ENCODE results near the gene FGFR2. TPM values are rescaled to one million over a fixed set of nuclear protein-coding genes. Genes with fewer than 3 reads are reported as not detected.

FGFR2 gene
- total RNA-seq, 1 experiment from 2014 or later: 47.1 TPM

DNA sequence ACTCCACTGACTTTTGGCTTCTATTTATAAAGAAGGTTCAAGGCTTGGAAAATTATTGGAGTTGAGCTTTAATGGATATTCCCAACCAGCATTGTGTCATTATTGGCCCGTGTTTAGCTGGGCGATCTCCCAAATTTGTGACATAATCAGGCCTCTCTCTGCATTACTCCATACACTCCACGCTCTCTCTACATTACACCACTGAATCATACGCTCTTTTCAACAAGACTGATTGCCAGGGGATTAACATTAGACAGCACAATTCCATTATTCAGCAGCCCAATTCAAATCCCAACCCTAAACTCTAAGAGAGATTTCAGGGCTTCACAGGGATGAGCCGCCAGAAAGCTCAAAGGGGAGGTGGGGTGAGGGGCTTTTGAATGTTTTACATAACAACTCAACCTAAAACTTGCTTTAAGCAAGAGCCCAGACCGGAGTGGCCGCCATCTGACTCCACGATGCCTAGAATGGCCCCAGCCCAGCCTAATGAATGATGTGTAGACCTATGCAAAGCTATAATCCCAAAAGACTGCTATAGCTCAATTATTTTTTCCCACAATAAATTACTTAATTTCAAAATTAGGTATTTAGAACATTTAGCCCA lies 61.8 kb downstream of the FGFR2 start:
- H3K4me3 ChIP-seq (ENCODE audit: insufficient read depth, low read depth, low read length): no peak overlapping the region

DNA sequence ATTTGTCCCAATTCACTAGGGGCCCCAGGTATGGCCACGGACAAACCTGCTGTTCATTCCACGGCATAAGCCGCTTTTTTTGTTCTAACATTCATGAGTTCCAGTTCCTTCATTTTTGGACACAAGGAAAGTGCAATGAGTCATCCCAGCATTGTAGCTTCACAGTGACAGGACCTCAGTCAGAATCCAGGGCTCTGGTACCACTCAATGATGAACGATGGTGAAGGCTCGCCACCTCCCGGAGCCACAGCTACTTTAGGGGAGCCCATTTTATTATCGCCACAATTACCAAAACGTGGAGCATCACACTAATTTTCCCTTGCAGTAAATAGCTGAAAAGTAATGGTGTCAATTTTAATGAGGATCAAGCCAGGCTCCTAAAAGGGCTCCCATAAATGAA lies 62.9 kb downstream of the FGFR2 start:
- Histone ChIP-seq H3K27me3 (ENCODE audit: control insufficient read depth, insufficient read depth, low read length) (no peaks in the 10 kb centered on the region), H3K4me3 (ENCODE audit: insufficient read depth, low read depth, low read length) (no peak overlapping the region), H3K36me3 (replicated peaks; ENCODE audit: control insufficient read depth, insufficient read depth, low read length) (peaks cover 16% of the 10 kb centered on the region)
- DNase-seq: no peak

More for the DNA sequence above, 61.8 kb downstream of the FGFR2 start:
- DNase-seq: no peak
- H3K36me3 ChIP-seq (replicated peaks; ENCODE audit: control insufficient read depth, insufficient read depth, low read length): peaks cover 16% of the 10 kb centered on the region
- no peaks in the 10 kb centered on the region for H3K27me3 ChIP-seq (ENCODE audit: control insufficient read depth, insufficient read depth, low read length)

DNA sequence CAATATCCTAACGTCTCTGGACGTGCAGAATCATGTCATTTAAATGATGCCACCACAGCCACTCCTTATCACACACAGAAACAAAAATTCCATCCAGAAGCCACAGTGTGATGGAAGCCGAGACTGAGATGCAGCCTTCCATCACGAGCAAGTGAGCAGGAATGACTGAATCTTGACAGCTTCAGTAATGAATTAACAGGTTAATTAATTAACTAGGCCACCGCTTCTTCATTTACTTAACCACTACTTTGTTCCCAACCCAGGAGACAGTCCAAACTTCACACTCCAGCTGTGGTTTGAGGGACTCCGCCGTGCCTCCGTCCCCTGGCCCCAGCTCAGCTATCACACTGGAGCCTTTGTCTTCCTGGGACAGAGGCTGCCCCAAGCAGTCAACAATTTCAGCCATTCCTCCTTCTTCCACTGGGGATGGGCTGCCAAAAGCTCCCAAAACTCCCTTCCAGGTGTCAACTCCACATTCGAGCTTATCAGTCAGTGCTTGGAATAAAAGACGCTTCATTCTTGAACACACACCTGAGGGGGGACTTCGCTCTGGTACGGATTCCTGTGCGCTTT lies 65.9 kb downstream of the FGFR2 start:
- no peak overlapping the region for H3K4me3 ChIP-seq (ENCODE audit: insufficient read depth, low read depth, low read length)
- no peak for DNase-seq
- H3K36me3 ChIP-seq (replicated peaks; ENCODE audit: control insufficient read depth, insufficient read depth, low read length): peaks cover 5% of the 10 kb centered on the region
- no peaks in the 10 kb centered on the region for H3K27me3 ChIP-seq (ENCODE audit: control insufficient read depth, insufficient read depth, low read length)

DNA sequence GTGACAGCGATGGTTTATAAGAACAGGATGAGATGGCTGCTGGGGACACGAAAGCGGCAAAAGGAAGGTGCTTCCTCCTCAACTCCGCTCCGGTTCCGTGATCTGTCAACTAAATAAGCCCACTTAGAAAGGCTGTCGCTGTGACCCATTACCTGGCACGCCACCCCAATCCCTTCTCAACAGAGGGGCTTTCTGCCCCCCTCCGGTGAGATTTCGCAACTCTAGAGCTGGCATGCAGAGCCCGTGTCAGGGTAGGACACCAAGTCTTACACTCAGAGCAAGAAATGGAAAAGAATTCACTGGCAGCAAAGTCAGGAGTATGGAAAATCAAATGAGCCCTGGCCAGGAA lies 66.4 kb downstream of the FGFR2 start:
- Histone ChIP-seq H3K27me3 (ENCODE audit: control insufficient read depth, insufficient read depth, low read length) (no peaks in the 10 kb centered on the region), H3K4me3 (ENCODE audit: insufficient read depth, low read depth, low read length) (no peak overlapping the region), H3K36me3 (replicated peaks; ENCODE audit: control insufficient read depth, insufficient read depth, low read length) (peaks cover 4% of the 10 kb centered on the region)
- no peak for DNase-seq

DNA sequence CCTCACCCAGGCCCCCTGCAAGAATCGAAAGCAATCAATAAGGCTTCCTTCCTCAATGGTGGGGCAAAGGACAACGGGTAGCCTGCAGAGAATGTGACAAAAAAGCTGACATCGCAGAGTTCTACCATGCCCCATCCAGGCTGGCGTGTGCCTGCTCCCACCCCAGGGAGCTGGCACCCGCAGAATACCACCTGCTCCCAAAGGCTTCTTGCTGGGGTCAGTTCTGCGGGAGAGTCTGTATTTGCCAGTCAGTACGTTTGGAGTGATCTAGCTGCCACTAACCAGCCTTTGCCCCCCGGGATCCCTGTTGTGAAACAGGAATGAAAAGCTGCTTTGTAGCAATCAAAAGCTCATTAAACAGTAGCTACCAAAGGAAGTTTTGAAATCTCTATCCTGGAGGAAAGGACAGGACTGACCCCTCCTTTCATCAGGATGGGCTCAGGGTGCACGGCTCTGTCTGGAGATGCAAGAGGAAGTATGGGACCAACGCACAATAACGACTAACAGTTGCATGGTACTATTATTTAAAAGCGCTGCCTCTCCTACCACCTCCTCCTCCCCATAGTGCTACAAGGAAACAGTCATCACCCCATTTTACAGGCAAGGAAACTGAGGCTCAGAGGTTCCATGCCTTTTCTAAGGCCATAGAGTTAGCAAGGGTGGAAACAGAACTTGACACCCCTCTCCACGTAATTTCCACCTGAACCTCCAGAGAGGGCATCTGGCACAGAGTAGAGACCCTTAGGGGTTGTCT lies 67.0 kb downstream of the FGFR2 start:
- no peak for DNase-seq
- Histone ChIP-seq H3K27me3 (ENCODE audit: control insufficient read depth, insufficient read depth, low read length) (no peaks in the 10 kb centered on the region), H3K4me3 (ENCODE audit: insufficient read depth, low read depth, low read length) (no peak overlapping the region), H3K36me3 (replicated peaks; ENCODE audit: control insufficient read depth, insufficient read depth, low read length) (peaks cover 5% of the 10 kb centered on the region)

DNA sequence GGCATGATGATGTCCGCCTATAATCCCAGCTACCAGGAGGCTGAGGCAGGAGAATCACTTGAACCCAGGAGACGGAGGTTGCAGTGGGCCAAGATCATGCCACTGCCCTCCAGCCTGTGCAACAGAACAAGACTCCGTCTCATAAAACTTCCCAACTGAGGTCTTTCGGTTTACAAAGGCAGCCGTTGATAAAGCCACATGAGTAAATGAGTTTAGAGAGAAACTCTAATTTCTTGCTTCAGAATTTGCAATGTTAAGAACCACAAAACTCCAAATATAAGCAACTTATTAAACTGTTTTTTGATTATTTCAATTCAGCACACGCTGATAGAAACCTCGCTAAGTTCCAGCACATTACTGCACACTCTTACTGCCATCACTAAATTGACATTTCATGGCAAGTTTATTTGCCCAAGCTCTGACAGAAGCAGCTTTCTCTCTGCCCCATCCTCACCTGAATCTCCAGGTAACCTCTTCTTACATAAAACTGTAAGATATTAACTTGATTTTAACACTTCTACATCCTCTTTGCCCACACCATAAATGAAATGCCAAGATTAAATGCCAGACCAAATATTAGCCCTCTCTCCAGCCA lies 67.7 kb downstream of the FGFR2 start:
- no peaks in the 10 kb centered on the region for H3K27me3 ChIP-seq (ENCODE audit: control insufficient read depth, insufficient read depth, low read length)

DNA sequence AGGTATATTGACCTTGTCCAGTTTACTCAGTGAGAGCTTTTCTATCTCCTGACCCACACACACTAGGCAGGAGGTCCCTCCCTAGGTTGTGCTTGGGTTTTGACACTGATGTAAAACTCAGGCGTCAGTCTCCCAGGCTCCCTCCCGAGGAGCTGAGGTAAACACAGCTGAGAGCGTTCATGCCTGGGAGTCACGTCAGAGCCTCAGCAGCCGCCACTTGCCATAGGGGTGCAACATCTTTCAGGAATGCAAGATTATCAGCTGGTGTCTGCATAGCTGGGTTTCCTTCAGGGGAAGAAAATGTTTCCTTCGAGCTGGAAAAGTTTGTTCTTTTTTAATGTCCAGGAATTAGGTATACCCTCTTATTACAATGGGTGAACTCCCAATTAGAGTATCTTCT lies 70.6 kb downstream of the FGFR2 start:
- H3K27me3 ChIP-seq (ENCODE audit: control insufficient read depth, insufficient read depth, low read length): no peaks in the 10 kb centered on the region

More for the DNA sequence above, 67.7 kb downstream of the FGFR2 start:
- no peak for DNase-seq
- H3K4me3 ChIP-seq (ENCODE audit: insufficient read depth, low read depth, low read length): no peak overlapping the region
- H3K36me3 ChIP-seq (replicated peaks; ENCODE audit: control insufficient read depth, insufficient read depth, low read length): peaks cover 6% of the 10 kb centered on the region

DNA sequence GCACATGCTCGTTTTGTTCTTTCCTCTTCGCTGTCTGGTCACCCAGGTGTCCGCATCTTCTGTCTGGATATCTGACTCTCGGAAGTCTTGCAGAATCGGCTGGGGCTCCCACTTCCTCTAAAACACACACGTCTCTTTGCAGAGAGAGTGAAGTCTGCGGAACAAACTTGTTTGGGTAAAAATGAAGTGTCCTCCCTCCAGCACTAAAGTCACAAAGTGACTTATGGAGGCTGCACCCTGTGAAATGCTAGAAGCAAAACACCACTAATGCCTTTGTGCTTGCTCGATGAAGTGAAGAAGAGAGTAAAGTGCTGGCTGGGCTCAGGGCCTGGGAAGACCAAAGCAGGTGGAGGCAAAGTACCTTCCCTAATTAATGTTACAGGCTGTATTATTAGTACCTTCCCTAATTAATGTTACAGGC lies 71.4 kb downstream of the FGFR2 start:
- Histone ChIP-seq H3K27me3 (ENCODE audit: control insufficient read depth, insufficient read depth, low read length) (no peaks in the 10 kb centered on the region), H3K36me3 (replicated peaks; ENCODE audit: control insufficient read depth, insufficient read depth, low read length) (peaks cover 6% of the 10 kb centered on the region), H3K4me3 (ENCODE audit: insufficient read depth, low read depth, low read length) (no peak overlapping the region)
- no peak for DNase-seq

More for the DNA sequence above, 70.6 kb downstream of the FGFR2 start:
- H3K4me3 ChIP-seq (ENCODE audit: insufficient read depth, low read depth, low read length): no peak overlapping the region
- peaks cover 8% of the 10 kb centered on the region for H3K36me3 ChIP-seq (replicated peaks; ENCODE audit: control insufficient read depth, insufficient read depth, low read length)
- no peak for DNase-seq

DNA sequence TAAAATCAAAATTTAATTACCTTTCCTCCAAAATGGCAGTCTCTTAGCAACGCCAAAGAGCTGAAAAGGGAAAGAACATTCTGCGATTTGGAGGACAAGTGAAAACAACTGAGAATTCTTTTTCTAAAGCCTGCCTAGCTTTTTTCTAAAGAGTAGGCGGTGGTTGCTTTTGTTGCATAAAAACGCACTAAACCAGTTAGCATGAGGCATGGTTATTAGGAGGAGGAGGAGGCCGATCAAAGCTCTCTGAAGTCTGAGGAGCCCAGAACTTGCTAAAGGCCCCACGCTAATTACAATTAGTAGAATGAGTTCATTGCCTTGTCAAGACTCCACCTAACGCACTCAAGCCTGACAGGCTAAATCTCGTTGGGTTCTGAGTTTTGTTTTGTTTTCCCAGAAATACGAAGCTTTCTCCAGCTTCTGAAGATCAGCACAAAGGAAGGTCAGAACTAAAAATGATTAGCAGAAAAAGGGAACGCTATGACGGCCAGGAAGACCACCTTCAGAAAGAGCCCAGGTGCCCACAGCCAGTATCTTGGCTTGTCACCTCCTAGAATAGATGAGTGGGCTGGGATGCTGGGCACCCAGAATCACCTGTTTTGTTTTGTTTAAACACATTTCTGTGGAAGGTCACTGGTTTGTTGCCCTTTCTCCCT lies 72.0 kb downstream of the FGFR2 start:
- H3K27me3 ChIP-seq (ENCODE audit: control insufficient read depth, insufficient read depth, low read length): no peaks in the 10 kb centered on the region
- no peak for DNase-seq
- H3K4me3 ChIP-seq (ENCODE audit: insufficient read depth, low read depth, low read length): no peak overlapping the region
- H3K36me3 ChIP-seq (replicated peaks; ENCODE audit: control insufficient read depth, insufficient read depth, low read length): peaks cover 4% of the 10 kb centered on the region

DNA sequence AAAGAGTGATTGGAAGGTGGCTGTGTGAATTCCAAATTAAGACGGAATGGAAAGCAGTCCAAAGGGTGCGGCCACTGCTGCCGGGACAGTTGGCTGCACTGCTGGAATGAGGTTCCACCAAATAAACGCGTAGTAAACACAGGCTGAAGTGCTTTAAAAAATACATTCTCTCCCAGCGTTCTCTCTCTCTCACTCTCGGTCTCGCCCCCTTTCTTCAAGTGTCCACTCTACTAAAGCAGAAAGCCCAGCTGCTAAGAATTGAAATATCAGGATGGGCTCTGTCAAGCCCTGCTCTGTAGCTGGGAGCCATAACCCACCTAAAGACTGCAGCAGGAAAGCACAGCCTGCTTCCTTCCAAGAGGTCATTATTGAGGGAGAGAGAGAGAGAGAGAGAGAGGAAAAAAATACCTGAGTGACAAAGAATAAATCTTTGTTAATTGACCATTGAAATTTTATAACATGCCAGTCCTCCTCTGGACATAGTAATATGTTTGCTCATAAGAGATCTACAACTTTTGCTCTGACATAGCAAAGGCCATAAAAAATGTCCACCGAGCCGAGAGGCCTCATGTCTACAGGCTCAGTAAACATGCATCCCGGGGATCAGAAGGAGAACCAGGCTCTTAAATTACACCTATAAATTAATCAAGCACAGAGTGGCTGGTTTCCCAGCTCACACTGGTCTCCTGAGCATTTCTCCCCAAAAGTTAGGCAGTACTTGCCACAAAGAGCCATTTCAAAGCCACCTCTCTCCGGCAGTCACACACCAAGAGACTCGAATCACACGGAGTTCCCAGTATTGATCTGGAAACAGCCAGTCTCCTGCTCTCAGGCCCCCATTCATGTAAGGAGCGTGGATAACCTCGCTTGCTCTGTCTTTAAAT lies 72.8 kb downstream of the FGFR2 start:
- H3K27me3 ChIP-seq (ENCODE audit: control insufficient read depth, insufficient read depth, low read length): no peaks in the 10 kb centered on the region
- no peak overlapping the region for H3K4me3 ChIP-seq (ENCODE audit: insufficient read depth, low read depth, low read length)
- peaks cover 5% of the 10 kb centered on the region for H3K36me3 ChIP-seq (replicated peaks; ENCODE audit: control insufficient read depth, insufficient read depth, low read length)
- no peak for DNase-seq

DNA sequence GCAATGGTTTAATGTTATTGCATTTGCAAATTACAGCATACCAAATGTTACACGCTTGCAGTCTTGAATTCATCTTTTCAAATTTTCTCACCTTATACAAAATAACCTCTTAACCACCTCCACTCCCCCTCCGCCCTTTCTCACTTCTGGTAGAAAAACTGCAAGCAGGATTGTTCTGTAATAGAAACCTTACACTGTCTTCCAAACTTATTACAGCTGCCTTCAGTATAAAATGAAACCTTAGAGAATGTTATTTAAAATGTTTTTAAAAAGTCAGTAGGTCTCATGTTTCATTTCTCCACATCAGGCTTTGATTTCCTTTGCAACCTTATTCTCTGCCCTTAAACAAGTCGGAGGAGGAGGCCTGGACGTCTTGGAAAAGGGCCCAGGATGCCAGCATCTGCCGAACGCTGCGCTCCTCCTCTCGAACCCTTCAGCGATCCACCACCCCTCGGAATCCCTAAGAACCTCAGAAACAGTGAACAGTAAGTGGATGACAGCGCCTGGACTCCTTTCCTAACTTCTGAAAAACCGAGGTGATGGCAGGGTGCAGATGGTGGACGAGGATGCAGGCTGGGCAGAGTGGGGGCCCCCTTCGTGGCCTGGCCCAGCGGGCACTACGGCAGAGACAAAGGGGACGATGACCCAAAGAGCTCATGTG lies 74.0 kb downstream of the FGFR2 start:
- no peak for DNase-seq
- no peaks in the 10 kb centered on the region for H3K27me3 ChIP-seq (ENCODE audit: control insufficient read depth, insufficient read depth, low read length)
- no peak overlapping the region for H3K4me3 ChIP-seq (ENCODE audit: insufficient read depth, low read depth, low read length)
- H3K36me3 ChIP-seq (replicated peaks; ENCODE audit: control insufficient read depth, insufficient read depth, low read length): peaks cover 5% of the 10 kb centered on the region

DNA sequence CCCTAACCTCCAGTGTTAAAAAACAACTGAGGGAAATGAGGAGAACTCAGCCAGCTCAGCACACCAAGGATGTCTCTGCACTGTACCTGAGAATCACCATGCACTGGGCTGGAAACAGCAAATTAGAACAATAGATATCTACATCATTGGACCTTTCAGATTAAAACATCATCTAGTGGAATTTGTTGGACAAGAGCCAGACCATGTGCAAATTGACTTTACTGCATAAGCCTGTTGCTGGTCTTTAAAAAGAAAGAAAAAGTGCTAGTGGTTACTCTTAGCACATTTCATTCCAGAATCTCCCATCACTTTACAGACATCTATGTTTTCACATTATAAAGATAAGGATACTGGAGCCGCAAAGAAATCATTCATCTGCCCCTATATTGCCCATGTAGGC lies 75.4 kb downstream of the FGFR2 start:
- Histone ChIP-seq H3K27me3 (ENCODE audit: control insufficient read depth, insufficient read depth, low read length) (no peaks in the 10 kb centered on the region), H3K36me3 (replicated peaks; ENCODE audit: control insufficient read depth, insufficient read depth, low read length) (peaks cover 12% of the 10 kb centered on the region), H3K4me3 (ENCODE audit: insufficient read depth, low read depth, low read length) (no peak overlapping the region)
- DNase-seq: no peak

DNA sequence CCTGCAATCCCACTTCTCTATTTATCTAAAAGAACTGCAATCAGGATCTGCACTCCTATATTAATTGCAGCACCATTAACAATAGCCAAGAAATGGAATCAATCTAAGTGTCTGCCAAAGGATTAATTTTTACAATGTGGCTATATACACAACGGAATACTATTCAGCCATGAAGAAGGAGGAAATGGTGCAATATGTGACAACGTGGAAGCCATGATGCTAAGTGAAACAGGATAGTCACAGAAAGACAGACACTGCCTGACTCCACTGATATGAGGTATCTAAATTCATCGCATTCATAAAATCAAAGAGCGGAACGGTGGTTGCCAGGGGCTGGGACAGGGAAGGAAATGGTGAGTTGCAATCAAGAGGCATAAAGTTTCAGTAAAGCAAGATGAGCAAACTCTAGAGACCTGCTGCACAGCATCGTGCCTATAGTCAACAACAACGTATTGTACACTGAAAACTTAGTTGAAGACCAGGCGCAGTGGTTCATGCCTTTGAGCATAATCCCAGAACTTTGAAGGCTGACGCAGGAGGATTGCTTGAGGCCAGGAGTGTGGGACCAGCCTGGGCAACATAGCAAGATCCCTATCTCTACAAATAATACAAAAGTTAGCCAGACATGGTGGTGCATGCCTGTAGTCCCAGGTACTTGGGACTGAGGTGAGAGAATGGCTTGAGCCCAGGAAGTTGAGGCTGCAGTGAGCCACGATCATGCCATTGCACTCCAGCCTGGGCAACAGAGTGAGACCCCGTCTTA lies 76.3 kb downstream of the FGFR2 start:
- Histone ChIP-seq H3K36me3 (replicated peaks; ENCODE audit: control insufficient read depth, insufficient read depth, low read length) (peaks cover 16% of the 10 kb centered on the region), H3K4me3 (ENCODE audit: insufficient read depth, low read depth, low read length) (no peak overlapping the region), H3K27me3 (ENCODE audit: control insufficient read depth, insufficient read depth, low read length) (no peaks in the 10 kb centered on the region)
- DNase-seq: no peak
